Mesendoderm (in vitro differentiated cells): ENCODE measurements around the gene PCDHA6.
A peak's percentile ranks its signal among the peaks of the same experiment; 100 is the strongest.
"Not testable (repeated sequence)": the region's sequence is repeated elsewhere in the genome, so short reads cannot be mapped to it uniquely, and the experiment has no call there.

Experiments used
- DNase-seq: peaks from one replicate; pipeline ENCODE4 v3.0.0; 2013
- H2AK5ac ChIP-seq: 2 replicates; pipeline ENCODE4 v1.6.1; 2013; ENCODE audit warnings: low read length, inconsistent platforms
- H2BK120ac ChIP-seq: 2 replicates; pipeline ENCODE4 v1.6.1; 2013; ENCODE audit warnings: low read depth, mild to moderate bottlenecking, low read length, moderate library complexity, mixed read lengths
- H2BK15ac ChIP-seq: replicated peaks from 2 replicates; pipeline ENCODE4 v1.6.1; 2013; ENCODE audit warnings: low read depth, mild to moderate bottlenecking, moderate library complexity
- H2BK5ac ChIP-seq: 2 replicates; pipeline ENCODE4 v1.6.1; 2013; ENCODE audit warnings: low read length, inconsistent platforms
- H3K18ac ChIP-seq: 2 replicates; pipeline ENCODE4 v1.6.1; 2013; ENCODE audit warnings: mild to moderate bottlenecking, low read length, mixed read lengths
- H3K23ac ChIP-seq: one replicate; pipeline ENCODE4 v1.6.1; 2013; ENCODE audit warnings: low read length
- H3K27ac ChIP-seq: 2 replicates; pipeline ENCODE4 v1.5.1; 2013; ENCODE audit warnings: low read depth, mild to moderate bottlenecking, inconsistent platforms, low read length, moderate library complexity
- H3K27me3 ChIP-seq: 2 replicates; pipeline ENCODE4 v1.6.1; 2013; ENCODE audit warnings: low read length, control low read depth, mild to moderate bottlenecking, inconsistent platforms; ENCODE audit not compliant: insufficient read depth, poor library complexity
- H3K36me3 ChIP-seq: 2 replicates; pipeline ENCODE4 v1.6.1; 2013; ENCODE audit warnings: low read length, inconsistent platforms; ENCODE audit not compliant: control insufficient read depth, insufficient read depth
- H3K4ac ChIP-seq: one replicate; pipeline ENCODE4 v1.6.1; 2013; ENCODE audit warnings: low read depth, mild to moderate bottlenecking, low read length, moderate library complexity
- H3K4me1 ChIP-seq: 2 replicates; pipeline ENCODE4 v1.6.1; 2013; ENCODE audit warnings: low read depth, low read length, inconsistent platforms; ENCODE audit not compliant: control insufficient read depth
- H3K4me2 ChIP-seq: 2 replicates; pipeline ENCODE4 v1.6.1; 2013; ENCODE audit warnings: low read length
- H3K4me3 ChIP-seq: 2 replicates; pipeline ENCODE4 v1.5.1; 2013; ENCODE audit warnings: mild to moderate bottlenecking, low read length
- H3K56ac ChIP-seq: one replicate; pipeline ENCODE4 v1.6.1; 2013; ENCODE audit warnings: low read length
- H3K79me1 ChIP-seq: 2 replicates; pipeline ENCODE4 v1.6.1; 2013; ENCODE audit warnings: low read length, inconsistent platforms
- H3K79me2 ChIP-seq: 2 replicates; pipeline ENCODE4 v1.6.1; 2013; ENCODE audit warnings: mild to moderate bottlenecking, low read length; ENCODE audit not compliant: control insufficient read depth, insufficient read depth
- H3K9ac ChIP-seq: 2 replicates; pipeline ENCODE4 v1.6.1; 2013; ENCODE audit warnings: low read length, inconsistent platforms
- H4K5ac ChIP-seq: one replicate; pipeline ENCODE4 v1.6.1; 2013; ENCODE audit warnings: low read length
- H4K8ac ChIP-seq: one replicate; pipeline ENCODE4 v1.6.1; 2013; ENCODE audit warnings: low read depth, mild to moderate bottlenecking, control low read depth, low read length, moderate library complexity
- WGBS: extraction: QIAGEN DNeasy Blood & Tissue Kit; methylation state at CpG from one replicate; pipeline ENCODE4 v1.1.7; 2013; ENCODE audit warnings: low lambda C conversion rate, missing lambda C conversion rate; ENCODE audit not compliant: insufficient coverage; ENCODE audit errors: extremely low coverage; 5-methylcytosine and 5-hydroxymethylcytosine counted together

The PCDHA6 gene

GRCh38 chr5:140823475-140823874 is 4.3 kb upstream of the PCDHA6 start:
- Histone ChIP-seq H3K4me2 (no peak overlapping the region), H3K4me1 (no peaks in the 10 kb centered on the region), H4K8ac (no peak overlapping the region), H2BK120ac (no peak overlapping the region), H3K9ac (no peak overlapping the region), H3K56ac (no peak overlapping the region), H3K79me2 (no peaks in the 10 kb centered on the region), H4K5ac (no peak overlapping the region), H2AK5ac (no peak overlapping the region), H3K18ac (no peak overlapping the region), H2BK15ac (no peak overlapping the region), H3K27ac (no peak overlapping the region), H3K36me3 (no peaks in the 10 kb centered on the region), H3K4ac (no peak overlapping the region), H3K79me1 (no peaks in the 10 kb centered on the region), H2BK5ac (no peak overlapping the region), H3K23ac (no peak overlapping the region), H3K27me3 (no peaks in the 10 kb centered on the region), H3K4me3 (no peak overlapping the region)
- no peak for DNase-seq
- no CpG with 5 or more reads among the region's 38 CpGs for WGBS

GRCh38 chr5:140828362-140828737 is 590 bp downstream of the PCDHA6 start:
- Histone ChIP-seq H2BK15ac (no peak overlapping the region), H3K27me3 (no peaks in the 10 kb centered on the region), H3K4me2 (no peak overlapping the region), H3K18ac (no peak overlapping the region), H4K5ac (no peak overlapping the region), H3K23ac (no peak overlapping the region), H2BK5ac (no peak overlapping the region), H3K79me2 (no peaks in the 10 kb centered on the region), H3K4me3 (no peak overlapping the region), H3K36me3 (no peaks in the 10 kb centered on the region), H3K56ac (peak overlapping the region; percentile 85), H2AK5ac (no peak overlapping the region), H3K4me1 (no peaks in the 10 kb centered on the region), H3K9ac (peak overlapping the region; percentile 68), H4K8ac (no peak overlapping the region), H3K4ac (no peak overlapping the region), H3K27ac (no peak overlapping the region), H2BK120ac (no peak overlapping the region), H3K79me1 (no peaks in the 10 kb centered on the region)
- WGBS, result no CpG with 5 or more reads among the region's 18 CpGs
- peak; percentile 50 for DNase-seq

GRCh38 chr5:140829511-140830501 is 2.0 kb downstream of the PCDHA6 start:
- H3K9ac ChIP-seq, H2AK5ac ChIP-seq, H3K27ac ChIP-seq, H3K4me3 ChIP-seq, H2BK15ac ChIP-seq, H3K4me1 ChIP-seq, H3K18ac ChIP-seq, H3K56ac ChIP-seq, H4K5ac ChIP-seq, H3K27me3 ChIP-seq, H3K23ac ChIP-seq, H3K79me2 ChIP-seq, H2BK120ac ChIP-seq, H3K79me1 ChIP-seq, H4K8ac ChIP-seq, H3K36me3 ChIP-seq, H2BK5ac ChIP-seq, DNase-seq, H3K4me2 ChIP-seq, H3K4ac ChIP-seq: not testable (repeated sequence)
- WGBS, result no CpG with 5 or more reads among the region's 106 CpGs

- no peak within 1 kb of the TSS for H2AK5ac ChIP-seq
- H3K4ac ChIP-seq, result no peak within 1 kb of the TSS
- H4K5ac ChIP-seq, result no peak within 1 kb of the TSS
- WGBS, result no CpG with 5 or more reads among the region's 8 CpGs
- H3K79me1 ChIP-seq, result no peaks in the 10 kb centered on the region
- no peak within 1 kb of the TSS for H4K8ac ChIP-seq
- no peak within 1 kb of the TSS for H2BK15ac ChIP-seq
- H3K56ac ChIP-seq, result no peak within 1 kb of the TSS
- no peak within 1 kb of the TSS for H3K18ac ChIP-seq
- no peak within 1 kb of the TSS for H3K23ac ChIP-seq
- no peak within 1 kb of the TSS for H3K4me3 ChIP-seq
- H2BK120ac ChIP-seq, result no peak within 1 kb of the TSS
- no peak within 1 kb of the TSS for H2BK5ac ChIP-seq
- no peak for DNase-seq
- no peak within 1 kb of the TSS for H3K9ac ChIP-seq
- no peak within 1 kb of the TSS for H3K4me2 ChIP-seq
- H3K27ac ChIP-seq, result no peak within 1 kb of the TSS
- no peaks in the 10 kb centered on the region for H3K27me3 ChIP-seq
- no peaks in the 10 kb centered on the region for H3K79me2 ChIP-seq
- no peaks in the 10 kb centered on the region for H3K4me1 ChIP-seq
- no peaks in the 10 kb centered on the region for H3K36me3 ChIP-seq
Measured at GRCh38 chr5:140833993-140834392, 6.2 kb downstream of the PCDHA6 start, which contains the start of gene PCDHA7. Gene PCDHA7 (plus strand): TSS chr5:140834269. CDS start chr5:140834384, 115 bp downstream.

GRCh38 chr5:140834439-140835008 is 6.8 kb downstream of the PCDHA6 start:
- not testable (repeated sequence) for H3K9ac ChIP-seq, H3K27ac ChIP-seq, H3K4ac ChIP-seq, H3K4me2 ChIP-seq, H3K79me1 ChIP-seq, H4K5ac ChIP-seq, DNase-seq, H2BK120ac ChIP-seq, H3K27me3 ChIP-seq, H2BK5ac ChIP-seq, H3K18ac ChIP-seq, H3K4me1 ChIP-seq, H3K23ac ChIP-seq, H3K79me2 ChIP-seq, H4K8ac ChIP-seq, H2AK5ac ChIP-seq, H3K4me3 ChIP-seq, H2BK15ac ChIP-seq, H3K56ac ChIP-seq, H3K36me3 ChIP-seq
- WGBS, result no CpG with 5 or more reads among the region's 38 CpGs
